GM20000 (cell line): ENCODE measurements around the gene ADARB2.

Experiments
- DNase-seq: peaks from one replicate; pipeline ENCODE4 v3.0.0; 2012; ENCODE audit warnings: low spot score
- CTCF ChIP-seq: IDR thresholded peaks from 2 replicates; pipeline ENCODE4 v1.5.1; 2012; ENCODE audit warnings: mild to moderate bottlenecking, control low read depth; ENCODE audit errors: extremely low read depth, missing control alignments

The ADARB2 gene

GRCh38 chr10:1724921-1725488 lies 12.3 kb downstream of the ADARB2 start:
- no peak for DNase-seq
- TF ChIP-seq CTCF = no peak

- no peak for TF ChIP-seq CTCF
- DNase-seq = no peak
Measured at GRCh38 chr10:1716839-1717238, 20.5 kb downstream of the ADARB2 start.

- TF ChIP-seq CTCF = no peak
- no peak for DNase-seq
Measured at GRCh38 chr10:1715821-1716220, 21.5 kb downstream of the ADARB2 start.

GRCh38 chr10:1712944-1713671 lies 24.2 kb downstream of the ADARB2 start:
- TF ChIP-seq CTCF = no peak
- no peak for DNase-seq

GRCh38 chr10:1712314-1712713 lies 25.0 kb downstream of the ADARB2 start:
- no peak for DNase-seq
- no peak for TF ChIP-seq CTCF

GRCh38 chr10:1709161-1709560 lies 28.2 kb downstream of the ADARB2 start:
- no peak for DNase-seq
- no peak for TF ChIP-seq CTCF

GRCh38 chr10:1708746-1709145 lies 28.6 kb downstream of the ADARB2 start:
- no peak for DNase-seq
- TF ChIP-seq CTCF = no peak
